ENCODE measurements around the gene PALB2.
"Not testable (repeated sequence)": the region's sequence is repeated elsewhere in the genome, so short reads cannot be mapped to it uniquely, and the experiment has no call there.

PALB2 gene

DNA sequence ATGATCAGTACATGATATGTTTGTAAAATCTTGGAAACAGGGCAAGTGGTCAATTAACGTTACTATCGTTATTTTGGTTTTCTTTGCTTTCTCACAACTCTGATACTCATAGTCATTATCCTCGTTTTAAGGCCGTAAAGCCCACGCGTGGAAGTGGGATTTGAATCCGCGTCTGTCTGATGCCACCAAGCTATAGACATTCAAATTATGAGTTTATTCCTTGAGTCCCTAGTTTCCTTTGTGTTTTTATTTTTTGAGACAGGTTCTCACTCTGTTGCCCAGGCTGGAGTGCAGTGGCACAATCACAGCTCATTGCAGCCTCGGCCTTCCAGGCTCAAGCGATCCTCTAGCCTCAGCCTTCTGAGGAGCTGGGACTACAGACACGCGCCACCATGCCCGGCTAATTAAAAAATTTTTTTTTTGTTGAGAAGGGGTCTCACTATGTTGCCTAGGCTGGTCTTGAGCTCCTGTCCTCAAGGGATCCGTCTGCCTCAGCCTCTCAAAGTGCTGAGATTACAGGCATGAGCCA is 1.2 kb upstream of the PALB2 start:
- no peak for DNase-seq

DNA sequence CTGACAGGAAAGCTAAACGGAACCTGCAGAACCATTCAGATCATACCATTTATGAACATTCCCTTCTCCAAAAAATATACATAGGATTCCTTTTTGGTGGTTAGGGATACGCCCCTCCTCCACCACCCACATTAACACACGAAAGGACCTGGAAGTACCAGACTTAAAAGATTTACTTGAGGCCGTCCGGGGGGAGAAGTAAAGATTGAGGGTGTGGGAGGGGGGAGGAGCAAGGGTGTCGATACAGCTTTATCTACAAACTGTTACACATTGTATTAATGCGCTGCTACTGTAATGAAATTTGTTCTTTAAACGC is 537 bp downstream of the PALB2 start:
- DNase-seq: peak; percentile 42

DNA sequence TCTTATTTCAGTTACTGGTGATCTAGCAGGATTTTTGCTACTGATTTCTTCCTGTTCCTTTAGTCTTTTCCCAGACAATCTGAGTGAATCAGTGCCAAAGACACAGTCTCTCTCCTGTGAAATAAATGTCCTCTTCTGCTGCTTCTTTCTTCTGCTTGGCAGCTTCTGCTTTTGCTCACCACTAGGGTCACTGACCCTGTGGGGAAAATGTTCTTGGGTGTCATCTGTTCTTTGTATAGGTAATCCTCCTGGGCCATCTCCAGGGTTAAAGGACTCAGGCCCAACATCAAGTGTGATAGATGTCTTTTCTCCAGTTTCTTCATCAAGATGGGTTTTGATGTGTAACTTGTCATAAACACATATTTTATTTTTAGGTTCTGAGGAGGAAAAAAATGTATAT is 5.2 kb downstream of the PALB2 start:
- no peak for DNase-seq

DNA sequence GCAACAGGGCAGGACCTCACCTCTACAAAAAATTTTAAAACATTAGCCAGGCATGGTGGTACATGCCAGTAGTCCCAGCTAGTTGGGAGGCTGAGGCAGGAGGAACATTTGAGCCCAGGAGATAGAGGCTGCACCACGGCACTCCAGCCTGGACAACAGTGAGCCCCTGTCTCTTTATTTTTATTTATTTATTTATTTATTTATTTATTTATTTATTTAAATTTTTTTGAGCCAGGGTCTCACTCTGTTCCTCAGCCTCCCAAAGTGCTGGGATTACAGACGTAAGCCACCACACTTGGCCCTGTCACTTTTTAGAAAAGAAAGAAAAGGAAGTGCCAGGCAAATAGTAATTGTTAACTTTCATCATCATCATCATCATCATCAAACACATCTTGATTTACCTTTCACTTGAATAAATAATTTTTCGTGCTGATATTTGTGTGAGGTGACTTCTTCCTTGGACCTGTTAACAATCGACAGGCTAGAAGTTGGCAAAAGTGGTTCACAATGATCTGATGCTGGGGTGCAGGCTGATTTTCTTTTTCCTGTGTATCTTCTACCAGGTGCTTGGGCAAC is 6.6 kb downstream of the PALB2 start:
- no peak for DNase-seq

DNA sequence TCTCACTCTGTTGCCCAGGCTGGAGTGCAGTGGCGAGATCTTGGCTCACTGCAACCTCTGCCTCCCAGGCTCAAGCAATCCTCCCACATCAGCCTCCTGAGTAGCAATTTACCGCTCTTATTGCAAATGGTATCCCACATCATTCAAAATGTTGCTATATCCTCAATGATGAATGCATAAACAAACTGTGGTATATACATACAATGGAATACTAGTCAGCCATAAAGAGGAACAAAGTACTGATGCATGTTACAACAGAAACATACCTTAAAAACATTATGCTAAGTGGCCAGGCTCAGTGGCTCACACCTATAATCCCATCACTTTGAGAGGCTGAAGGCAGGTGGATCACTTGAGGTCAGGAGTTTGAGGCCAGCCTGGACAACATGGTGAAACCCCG is 9.2 kb downstream of the PALB2 start:
- DNase-seq: not testable (repeated sequence)

DNA sequence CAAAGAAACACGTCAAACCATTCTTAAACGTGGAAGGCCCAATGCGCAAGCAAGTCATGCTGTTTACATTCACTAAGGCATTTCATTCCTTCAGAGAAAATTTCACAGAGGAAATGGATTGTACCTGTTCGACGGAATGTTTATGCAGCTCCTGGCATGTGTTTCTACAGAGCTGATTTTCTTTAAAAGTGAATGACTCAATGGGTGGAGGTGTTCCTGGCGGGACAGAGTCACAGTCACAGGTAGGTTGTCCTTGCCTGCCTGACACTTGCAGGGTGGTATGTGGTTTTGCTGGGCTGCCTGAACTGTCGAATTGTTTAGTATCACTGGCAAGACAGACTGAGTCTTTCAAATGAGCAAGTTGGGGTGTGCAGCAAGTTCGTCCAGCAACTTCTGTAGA is 11.6 kb downstream of the PALB2 start:
- no peak for DNase-seq

DNA sequence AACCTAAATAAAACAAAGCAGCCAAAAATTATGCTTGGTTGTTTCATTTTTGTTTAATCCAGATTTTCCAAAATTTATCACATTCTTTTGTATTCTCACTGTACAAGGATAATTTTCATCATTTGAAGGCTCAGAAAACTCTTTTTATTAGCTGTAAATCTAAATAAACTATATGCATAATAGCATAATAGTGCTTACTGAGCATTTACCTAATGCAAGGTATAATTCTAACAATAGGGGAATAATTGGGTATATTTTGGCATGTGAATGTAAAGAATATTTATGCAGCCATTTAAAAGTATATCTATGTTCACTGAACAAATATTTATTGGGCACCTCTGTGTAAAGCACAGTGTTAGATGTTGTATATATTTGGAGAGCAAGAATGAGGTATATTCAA is 17.0 kb downstream of the PALB2 start:
- no peak for DNase-seq

DNA sequence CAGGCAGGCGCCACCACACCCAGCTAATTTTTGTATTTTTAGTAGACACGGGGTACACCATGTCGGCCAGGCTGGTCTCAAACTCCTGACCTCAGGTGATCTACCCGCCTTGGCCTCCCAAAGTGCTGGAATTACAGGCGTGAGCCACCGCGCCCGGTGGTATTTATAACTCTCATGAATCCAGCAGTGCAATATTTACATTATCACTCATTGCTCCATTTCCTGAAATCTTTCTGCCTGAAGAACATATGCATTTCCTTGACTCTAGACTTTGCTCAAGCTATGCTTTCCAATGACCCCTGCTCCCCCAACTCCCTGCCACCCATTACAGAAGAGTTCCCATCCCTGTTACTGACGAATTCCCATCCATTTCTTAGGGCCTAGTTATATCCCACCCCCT is 25.3 kb downstream of the PALB2 start:
- DNase-seq: no peak

DNA sequence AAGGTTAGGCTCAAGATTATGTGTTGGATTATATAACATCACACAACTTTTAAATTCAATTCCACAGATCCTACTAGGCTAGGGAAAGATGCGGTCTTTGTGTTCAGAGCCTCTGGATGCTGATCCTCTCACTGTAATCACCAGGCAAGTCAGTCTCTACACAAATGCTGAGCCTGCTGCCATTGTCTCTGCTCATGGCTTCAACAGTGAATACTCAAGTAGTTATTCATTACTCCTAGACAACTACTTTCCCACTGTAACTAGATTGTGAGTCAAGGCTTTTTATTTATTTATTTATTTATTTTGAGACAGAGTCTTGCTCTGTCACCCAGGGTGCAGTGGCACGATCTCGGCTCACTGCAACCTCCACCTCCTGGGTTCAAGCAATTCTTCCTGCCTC is 29.2 kb downstream of the PALB2 start:
- DNase-seq: no peak

DNA sequence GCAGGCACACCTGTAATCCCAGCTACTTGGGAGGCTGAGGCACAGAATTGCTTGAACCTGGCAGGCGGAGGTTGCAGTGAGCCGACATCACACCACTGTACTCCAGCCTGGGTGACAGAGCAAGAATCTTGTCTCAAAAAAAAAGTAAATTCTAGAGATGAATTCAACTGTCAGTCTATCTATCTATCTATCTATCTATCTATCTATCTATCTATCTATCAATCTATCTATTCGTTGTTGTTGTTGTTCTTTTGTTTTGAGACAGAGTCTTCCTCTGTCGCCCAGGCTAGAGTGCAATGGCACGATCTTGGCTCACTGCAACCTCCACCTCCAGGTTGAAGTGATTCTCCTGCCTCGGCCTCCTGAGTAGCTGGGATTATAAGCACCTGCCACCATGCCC is 30.2 kb downstream of the PALB2 start:
- not testable (repeated sequence) for DNase-seq

DNA sequence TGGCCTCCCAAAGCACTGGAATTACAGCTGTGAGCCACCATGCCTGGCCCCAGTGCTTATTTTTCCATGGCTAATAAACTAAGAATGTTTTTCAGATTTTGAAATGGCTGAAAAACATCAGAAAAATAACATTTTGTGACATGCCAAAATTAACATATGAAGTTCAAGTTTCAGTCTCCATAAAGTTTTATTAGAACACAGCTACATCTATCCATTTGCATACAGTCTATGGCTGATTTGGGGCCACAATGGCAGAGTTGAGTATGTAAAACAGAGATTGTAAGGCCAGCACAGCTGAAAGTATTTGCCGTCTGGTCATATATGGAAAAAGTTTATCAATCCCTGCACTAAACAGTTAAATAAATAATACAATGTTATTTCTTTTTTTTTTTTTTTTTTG is 31.2 kb downstream of the PALB2 start:
- DNase-seq: no peak

DNA sequence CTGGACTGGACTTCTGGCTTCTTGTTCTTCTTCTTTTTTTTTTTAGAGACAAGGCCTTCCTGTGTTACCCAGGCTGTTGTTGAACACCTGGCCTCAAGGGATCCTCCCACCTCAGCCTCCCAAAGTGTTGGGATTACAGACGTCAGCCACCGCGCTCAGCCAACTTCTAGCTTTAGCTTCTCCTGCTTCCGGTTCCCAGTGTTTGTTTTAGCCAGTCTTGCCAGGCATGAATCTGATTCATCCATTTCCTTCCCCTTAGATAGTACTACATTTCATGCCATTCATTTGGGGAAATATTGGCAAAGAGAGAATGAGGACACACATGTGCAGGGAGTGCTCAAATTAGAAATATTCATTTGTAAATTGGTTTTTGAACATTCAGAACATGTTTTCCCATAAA is 32.9 kb downstream of the PALB2 start:
- no peak for DNase-seq

DNA sequence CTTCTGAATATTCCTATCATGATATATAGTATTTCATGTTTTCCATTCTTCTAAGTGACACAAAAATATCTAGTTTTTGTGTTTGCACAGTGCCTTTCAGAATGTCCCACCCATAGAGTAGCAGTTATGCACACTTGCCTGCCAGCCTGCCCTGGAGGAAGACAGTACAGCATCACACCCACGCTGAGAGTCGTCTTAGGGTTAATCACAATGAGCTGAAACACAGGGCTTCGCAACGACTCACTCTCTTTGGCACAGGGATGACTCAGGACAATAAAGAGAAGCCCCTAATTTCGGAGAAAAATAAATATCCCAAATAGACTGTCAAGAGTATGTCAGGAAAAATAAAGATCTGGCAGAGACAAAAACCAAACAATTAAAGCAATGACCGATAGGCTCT is 33.4 kb downstream of the PALB2 start:
- no peak for DNase-seq

DNA sequence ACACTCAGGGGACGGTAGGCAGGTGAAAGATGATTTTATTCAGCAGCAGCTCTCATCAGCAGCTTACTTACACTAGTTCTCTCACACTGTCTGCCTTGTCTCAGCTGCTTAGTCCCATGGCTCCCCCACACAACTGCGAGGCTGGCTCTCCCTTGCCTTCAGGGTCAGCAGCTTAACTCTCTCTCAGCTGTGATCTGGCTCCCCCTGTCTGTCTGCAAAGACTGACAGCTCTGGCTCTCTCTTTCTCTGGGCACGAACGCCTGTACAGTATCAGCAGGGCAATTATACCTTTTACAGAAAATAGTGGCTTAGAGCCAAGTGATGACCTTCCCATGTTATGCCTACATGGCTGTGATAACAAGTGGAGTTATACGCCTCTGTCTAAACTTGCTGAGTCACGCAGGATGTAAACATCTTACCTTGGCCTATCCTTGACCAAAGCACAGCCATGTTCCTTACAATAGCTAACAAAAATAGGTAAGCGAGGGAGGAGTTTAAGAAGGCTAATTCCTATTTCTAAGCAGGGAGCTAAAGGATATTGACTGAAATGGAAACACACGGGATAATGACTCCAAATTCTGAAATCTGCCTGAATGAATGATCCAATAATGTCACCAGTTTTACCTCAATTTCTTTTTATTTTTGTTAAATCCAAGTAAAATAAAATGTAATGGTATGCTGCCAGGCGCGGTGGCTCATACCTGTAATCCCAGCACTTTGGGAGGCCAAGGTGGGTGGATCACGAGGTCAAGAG is 43.9 kb downstream of the PALB2 start:
- DNase-seq: no peak

DNA sequence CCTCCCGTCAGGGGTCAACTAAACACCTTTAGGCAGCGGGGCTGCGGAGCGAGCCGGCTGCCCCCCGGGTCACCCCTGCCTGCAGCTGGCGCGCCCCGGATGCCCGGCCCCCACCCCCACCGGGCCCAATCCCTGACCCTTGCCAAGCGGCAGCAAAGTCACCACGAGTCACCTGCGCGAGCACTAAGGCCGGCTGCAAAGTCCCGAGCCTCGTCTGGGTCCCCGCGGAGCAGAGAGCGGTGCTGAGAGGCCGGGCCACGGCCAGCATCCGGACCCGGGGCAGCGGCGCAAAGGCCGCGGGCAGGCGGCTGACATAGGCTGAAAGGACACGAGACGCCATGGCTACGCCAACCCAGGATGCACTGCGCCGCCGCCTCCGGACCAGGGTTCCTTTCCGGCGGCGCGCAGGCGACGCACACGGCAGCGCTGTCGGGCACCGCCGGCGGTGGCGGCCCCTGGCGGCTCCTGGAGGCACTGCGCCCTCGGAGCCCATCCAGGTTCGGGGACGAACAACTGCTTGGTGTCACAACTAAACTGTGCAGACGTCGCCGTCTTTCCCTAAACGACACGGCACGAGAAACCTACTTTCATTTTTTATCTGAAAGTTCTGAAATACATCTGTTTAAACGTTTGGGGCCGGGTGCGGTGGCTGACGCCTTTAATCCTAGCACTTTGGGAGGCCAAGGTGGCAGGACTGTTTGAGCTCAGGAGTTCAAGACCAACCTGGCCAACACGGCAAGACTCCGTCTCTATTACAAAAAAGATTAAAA is 45.0 kb downstream of the PALB2 start, which contains the start of gene NDUFAB1:
Gene NDUFAB1 (minus strand): TSS at position 366 of the 770 bp plus-strand sequence. CDS start 26 bp downstream, at position 340.
- DNase-seq: peak; percentile 93

DNA sequence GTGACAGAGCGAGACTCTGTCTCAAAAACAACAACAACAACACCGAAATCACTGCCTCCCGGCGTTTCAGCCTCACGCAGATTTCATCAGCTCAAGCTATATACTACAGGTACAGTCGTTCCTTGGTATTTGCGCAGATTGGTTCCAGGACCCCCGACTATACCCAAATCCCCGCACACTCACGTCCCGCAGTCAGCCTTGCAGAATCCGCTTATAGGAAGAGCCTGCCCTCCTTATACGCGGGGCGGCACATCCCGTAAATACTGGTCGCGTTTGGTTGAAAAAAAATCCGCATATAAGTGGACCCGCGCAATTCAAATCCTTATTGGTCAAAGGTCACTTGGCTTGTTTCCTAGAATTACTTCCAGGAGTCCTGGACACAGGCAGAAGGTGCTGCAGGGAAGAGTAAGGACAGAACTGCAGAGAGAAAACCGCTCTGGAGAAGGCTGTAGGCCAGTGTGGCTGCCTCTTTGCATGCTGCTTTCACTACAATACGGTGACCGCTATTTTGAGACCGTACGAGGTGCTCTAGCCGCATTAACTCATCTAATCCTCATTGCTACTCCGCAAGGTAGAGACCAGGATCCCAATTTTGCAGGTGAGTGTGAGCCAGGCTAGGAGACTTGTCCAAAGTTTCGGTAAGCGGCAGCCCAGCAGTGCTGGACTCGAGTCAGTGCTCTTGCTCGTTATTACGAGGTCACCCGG is 45.7 kb downstream of the PALB2 start:
- no peak for DNase-seq

DNA sequence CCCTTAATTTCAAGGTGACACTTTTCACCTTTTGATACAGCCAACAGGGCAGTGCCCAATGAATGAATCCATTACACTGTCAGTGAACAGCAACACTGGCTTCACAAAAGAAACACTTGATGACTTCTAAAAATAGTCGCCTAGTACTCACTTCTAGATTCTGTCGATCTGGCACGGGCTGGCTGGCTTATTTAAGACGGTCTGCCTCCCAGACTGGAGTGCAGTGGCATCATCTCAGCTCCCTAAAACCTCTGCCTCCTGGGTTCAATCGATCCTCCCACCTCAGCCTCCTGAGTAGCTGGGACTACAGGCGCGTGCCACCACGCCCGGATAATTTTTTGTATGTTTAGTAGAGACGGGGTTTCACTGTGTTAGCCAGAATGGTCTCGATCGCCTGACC is 46.9 kb downstream of the PALB2 start:
- no peak for DNase-seq

DNA sequence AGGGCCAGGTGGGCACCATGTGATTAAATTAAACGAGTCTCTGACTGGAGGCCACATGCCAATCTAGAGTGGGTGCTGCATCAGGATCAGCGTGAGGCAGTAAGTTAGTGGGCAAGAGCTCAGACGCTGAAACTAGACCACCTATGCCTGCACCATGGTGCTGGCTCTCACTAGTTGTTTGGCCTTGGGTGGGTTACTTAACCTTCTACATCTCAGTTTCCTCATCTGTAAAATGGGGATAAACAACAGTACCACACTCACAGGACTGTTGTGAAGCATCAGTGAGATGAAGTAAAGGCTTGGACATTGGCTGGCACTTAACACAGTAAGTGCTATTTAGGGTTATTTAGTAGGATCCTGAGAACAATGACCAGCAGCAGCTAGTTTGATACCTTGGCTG is 50.9 kb downstream of the PALB2 start:
- no peak for DNase-seq

DNA sequence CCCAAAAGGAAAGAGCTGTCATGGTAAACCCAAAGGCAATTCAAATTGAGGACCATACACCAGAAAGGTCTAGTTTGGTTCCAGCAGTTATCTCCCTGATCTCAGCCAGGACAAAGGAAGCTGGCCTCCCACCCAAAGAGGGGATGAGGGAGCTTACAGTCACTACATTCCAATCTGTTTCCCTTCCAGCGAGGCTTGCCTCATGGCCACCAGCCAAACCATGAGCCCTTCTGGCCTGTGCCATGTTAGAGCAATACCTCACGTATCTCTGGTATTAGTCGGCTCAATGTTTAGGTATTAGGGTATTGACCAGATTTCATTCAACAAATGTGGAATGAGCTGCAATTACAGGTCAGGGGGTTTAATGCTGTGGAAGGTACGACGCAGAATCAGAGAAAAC is 53.4 kb downstream of the PALB2 start:
- DNase-seq: no peak

DNA sequence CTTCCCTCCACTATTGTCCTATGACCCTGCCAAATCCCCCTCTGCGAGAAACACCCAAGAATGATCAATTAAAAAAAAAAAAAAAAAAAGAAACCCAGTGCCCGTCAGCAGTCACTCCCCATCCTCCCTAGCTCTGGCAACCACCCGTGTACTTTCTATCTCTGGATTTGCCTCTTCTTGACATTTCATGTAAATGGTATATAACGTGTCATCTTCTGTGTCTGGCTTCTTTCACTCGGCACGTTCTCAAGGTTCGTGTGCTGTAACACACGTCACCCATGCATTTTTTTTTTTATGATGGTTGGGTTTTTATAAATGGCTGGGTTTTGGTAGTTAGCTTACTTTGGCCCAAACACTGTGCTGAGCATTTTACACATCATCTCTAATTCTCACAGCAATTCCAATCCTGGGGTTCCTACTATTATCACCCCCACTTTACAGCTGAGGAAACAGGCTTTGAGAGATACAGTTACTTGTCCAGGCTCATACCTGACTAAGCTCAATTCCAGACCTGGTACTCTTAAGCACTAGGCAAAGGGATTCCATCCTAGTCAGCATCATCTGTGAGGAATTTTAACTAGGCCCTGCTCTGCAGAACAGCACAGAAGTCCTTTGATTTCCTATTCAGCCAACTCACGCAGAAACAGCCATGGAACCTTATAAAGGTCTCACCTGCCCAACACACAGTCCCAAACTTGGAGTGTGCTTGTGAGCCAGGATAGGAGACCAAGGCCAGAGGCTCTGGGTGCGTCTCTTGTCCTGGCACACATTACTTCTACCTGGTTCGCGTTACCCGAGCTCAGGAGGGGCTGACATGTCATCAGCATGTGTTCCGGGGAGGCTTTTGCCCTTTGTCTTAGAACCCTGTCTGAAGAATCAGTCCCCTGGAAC is 56.7 kb downstream of the PALB2 start:
- DNase-seq: no peak

DNA sequence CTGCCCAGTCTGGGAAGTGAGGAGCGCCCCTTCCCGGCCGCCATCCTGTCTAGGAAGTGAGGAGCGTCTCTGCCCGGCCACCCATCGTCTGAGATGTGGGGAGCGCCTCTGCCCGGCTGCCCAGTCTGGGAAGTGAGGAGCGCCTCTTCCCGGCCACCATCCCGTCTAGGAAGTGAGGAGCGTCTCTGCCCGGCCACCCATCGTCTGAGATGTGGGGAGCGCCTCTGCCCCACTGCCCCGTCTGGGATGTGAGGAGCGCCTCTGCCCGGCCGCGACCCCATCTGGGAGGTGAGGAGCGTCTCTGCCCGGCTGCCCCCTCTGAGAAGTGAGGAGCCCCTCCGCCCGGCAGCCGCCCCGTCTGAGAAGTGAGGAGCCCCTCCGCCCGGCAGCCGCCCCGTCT is 57.8 kb downstream of the PALB2 start:
- not testable (repeated sequence) for DNase-seq

DNA sequence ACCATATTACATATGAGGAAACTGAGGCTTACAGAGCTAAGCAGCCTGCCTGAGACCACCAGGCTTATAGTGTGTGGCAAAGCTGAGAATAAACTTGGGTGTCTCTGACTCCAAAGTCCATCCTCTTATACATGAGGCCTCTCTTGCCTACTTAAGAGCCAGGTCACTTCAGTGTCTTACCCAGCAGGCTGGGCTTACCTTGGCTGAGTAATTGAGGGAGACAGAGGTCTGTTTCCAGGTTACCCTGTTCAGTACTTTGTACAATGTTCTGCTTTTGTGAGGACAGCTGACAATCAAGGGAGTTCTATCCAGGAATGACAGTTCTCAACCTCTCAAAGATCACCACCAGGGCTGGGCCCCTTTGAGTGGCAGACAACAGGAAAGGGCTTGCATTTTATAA is 59.3 kb downstream of the PALB2 start:
- no peak for DNase-seq

All from activated naive CD4-positive, alpha-beta T cell treated with anti-CD3 and anti-CD28 coated beads, Interleukin-2, amount 50 U/mL, for 16 hours (primary cell).